ENCODE results near the gene FBXL7. TPM values are rescaled to one million over a fixed set of nuclear protein-coding genes. Genes with fewer than 3 reads are reported as not detected.

The FBXL7 gene
- total and polyA plus RNA-seq, 12 donors: 8.7 to 33.4 (median 23.5) TPM

DNA sequence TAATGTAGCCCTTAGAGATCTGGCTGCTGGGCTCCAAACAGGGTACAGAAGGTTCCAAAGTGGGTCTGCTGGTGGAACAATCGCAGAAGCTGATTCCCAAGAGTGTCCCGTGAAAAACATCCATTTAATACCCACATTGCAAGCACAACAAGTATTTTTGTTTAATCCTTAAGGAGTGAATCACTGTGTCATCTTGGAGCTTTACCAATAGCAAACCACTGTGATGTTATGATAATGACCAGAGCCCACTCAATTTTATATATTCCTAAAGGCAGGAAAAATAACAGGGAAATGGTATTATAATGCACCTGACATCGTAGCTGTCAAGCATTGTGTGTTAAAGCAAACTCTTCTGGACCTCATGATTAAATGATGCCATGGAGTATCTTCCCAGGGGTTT, 291.9 kb downstream of the FBXL7 start:
- peaks cover 2 to 79% (median 66%) of the 10 kb centered on the region in 9 donors for H3K4me1 ChIP-seq
- intact Hi-C loops (cut with DNase I): loop anchor here in 6 of 10 donors (2.0 to 10.0 kb wide), 3 partner anchors 31 to 290 kb away; partner anchors contain the start of gene FBXL7 (in 6 of the 6)
- H3K9me3 ChIP-seq: no peaks in the 10 kb centered on the region
- H3K27ac ChIP-seq: no peak overlapping the region
- TF ChIP-seq, protein P1, sequence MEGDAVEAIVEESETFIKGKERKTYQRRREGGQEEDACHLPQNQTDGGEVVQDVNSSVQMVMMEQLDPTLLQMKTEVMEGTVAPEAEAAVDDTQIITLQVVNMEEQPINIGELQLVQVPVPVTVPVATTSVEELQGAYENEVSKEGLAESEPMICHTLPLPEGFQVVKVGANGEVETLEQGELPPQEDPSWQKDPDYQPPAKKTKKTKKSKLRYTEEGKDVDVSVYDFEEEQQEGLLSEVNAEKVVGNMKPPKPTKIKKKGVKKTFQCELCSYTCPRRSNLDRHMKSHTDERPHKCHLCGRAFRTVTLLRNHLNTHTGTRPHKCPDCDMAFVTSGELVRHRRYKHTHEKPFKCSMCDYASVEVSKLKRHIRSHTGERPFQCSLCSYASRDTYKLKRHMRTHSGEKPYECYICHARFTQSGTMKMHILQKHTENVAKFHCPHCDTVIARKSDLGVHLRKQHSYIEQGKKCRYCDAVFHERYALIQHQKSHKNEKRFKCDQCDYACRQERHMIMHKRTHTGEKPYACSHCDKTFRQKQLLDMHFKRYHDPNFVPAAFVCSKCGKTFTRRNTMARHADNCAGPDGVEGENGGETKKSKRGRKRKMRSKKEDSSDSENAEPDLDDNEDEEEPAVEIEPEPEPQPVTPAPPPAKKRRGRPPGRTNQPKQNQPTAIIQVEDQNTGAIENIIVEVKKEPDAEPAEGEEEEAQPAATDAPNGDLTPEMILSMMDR (IDR thresholded peaks at IDR 0.05): no peak
- no peak for DNase-seq
- no peaks in the 10 kb centered on the region for H3K36me3 ChIP-seq
- ATAC-seq: no peak
- 88 to 93% methylated on average over 3 of the region's 3 CpGs for WGBS, 2 donors
- no peak overlapping the region for H3K4me3 ChIP-seq
- H3K27me3 ChIP-seq: no peaks in the 10 kb centered on the region

DNA sequence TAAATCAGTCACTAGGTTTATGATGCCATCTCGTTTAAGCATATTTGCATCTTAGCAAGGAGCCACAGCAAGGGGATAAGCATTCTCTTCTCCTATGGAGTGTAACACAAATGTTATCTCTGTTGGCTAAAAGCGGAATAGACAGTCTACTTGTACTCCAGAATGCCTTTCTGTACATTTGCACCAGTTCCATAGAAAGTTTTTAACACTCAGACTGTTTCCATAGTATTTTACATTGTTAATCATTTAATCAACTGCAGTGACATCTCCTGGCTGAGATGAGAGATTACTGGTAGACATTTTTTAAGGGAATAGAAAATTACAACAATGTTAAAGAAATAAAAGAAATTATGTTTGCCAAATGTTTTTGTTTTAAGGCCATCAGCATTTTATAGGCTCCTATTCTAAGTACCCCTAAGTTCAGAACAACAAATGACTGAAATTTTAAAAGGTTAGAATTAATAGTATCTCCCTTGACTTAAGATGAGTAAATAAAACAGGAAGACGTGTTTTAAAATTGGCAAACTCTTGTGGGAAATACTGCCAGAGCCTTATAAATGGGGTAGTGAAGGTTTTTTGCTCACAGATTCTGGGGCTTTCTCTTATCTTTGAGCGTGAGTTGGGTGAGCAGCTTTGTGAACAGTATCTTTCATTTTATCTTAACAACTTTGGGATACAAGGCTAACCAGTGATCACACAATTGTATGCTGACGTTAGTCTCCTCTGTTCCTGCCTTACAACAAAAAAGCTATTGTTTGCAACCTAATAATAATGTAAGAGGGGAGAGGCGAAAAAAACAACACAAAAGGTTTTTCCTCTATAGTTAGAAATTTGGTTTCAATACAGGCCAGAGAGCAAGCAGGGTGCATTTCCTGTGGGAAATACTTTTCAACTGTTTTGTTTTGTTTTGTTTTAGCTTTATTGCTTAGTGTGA, 294.3 kb downstream of the FBXL7 start:
- no peaks in the 10 kb centered on the region for H3K27me3 ChIP-seq
- intact Hi-C loops (cut with DNase I): loop anchor here in 6 of 10 donors (5.0 to 10.0 kb wide), 2 partner anchors 290 to 292 kb away; partner anchors contain the start of gene FBXL7 (in 6 of the 6)
- no peaks in the 10 kb centered on the region for H3K36me3 ChIP-seq
- WGBS, 2 donors: 29 to 38% methylated on average over 6 of the region's 6 CpGs
- ATAC-seq (peak in 5 of 8 donors; percentile 25 to 73 (median 67)), DNase-seq (no peak)
- H3K4me1 ChIP-seq: peaks cover 5 to 90% (median 73%) of the 10 kb centered on the region in 9 donors
- no peaks in the 10 kb centered on the region for H3K9me3 ChIP-seq
- TF ChIP-seq, protein P1 (IDR thresholded peaks at IDR 0.05): peak in 7 of 9 donors; percentile 27 to 60 (median 43)
- no peak overlapping the region for H3K4me3 ChIP-seq
- H3K27ac ChIP-seq: peak overlapping the region in 9 of 10 donors; percentile 15 to 69 (median 49)

GRCh38 chr5:15796096-15796495, 296.1 kb downstream of the FBXL7 start:
- no peak for DNase-seq
- TF ChIP-seq, protein P1 (IDR thresholded peaks at IDR 0.05): no peak
- intact Hi-C loops (cut with DNase I): loop anchor here in 6 of 10 donors (5.0 to 10.0 kb wide), 3 partner anchors 291 to 689 kb away; partner anchors contain the start of gene FBXL7 (in 5 of the 6)
- H3K36me3 ChIP-seq: no peaks in the 10 kb centered on the region
- no peaks in the 10 kb centered on the region for H3K9me3 ChIP-seq
- H3K27me3 ChIP-seq: no peaks in the 10 kb centered on the region
- H3K4me3 ChIP-seq: no peak overlapping the region
- peak overlapping the region in 2 of 10 donors; percentile 64 to 68 for H3K27ac ChIP-seq
- peaks cover 5 to 84% (median 57%) of the 10 kb centered on the region in 9 donors for H3K4me1 ChIP-seq
- ATAC-seq: no peak
- 64 to 66% methylated on average over 2 of the region's 2 CpGs for WGBS, 2 donors

GRCh38 chr5:15796557-15796956, 296.6 kb downstream of the FBXL7 start:
- no peak for ATAC-seq
- TF ChIP-seq, protein P1 (IDR thresholded peaks at IDR 0.05): no peak
- peaks cover 5 to 79% (median 54%) of the 10 kb centered on the region in 9 donors for H3K4me1 ChIP-seq
- no peak for DNase-seq
- intact Hi-C loops (cut with DNase I): loop anchor here in 6 of 10 donors (5.0 to 10.0 kb wide), 3 partner anchors 292 to 689 kb away; partner anchors contain the start of gene FBXL7 (in 5 of the 6)
- H3K4me3 ChIP-seq: no peak overlapping the region
- H3K27me3 ChIP-seq: no peaks in the 10 kb centered on the region
- WGBS, 2 donors: 76 to 84% methylated on average over 6 of the region's 6 CpGs
- H3K36me3 ChIP-seq: no peaks in the 10 kb centered on the region
- no peaks in the 10 kb centered on the region for H3K9me3 ChIP-seq
- peak overlapping the region in 2 of 10 donors; percentile 64 to 68 for H3K27ac ChIP-seq

All from heart right ventricle (tissue), 16 donors.